ENCODE measurements around the gene PARP2.
"Not testable (repeated sequence)": the region's sequence is repeated elsewhere in the genome, so short reads cannot be mapped to it uniquely, and the experiment has no call there.

PARP2 gene, protein sequence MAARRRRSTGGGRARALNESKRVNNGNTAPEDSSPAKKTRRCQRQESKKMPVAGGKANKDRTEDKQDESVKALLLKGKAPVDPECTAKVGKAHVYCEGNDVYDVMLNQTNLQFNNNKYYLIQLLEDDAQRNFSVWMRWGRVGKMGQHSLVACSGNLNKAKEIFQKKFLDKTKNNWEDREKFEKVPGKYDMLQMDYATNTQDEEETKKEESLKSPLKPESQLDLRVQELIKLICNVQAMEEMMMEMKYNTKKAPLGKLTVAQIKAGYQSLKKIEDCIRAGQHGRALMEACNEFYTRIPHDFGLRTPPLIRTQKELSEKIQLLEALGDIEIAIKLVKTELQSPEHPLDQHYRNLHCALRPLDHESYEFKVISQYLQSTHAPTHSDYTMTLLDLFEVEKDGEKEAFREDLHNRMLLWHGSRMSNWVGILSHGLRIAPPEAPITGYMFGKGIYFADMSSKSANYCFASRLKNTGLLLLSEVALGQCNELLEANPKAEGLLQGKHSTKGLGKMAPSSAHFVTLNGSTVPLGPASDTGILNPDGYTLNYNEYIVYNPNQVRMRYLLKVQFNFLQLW

DNA sequence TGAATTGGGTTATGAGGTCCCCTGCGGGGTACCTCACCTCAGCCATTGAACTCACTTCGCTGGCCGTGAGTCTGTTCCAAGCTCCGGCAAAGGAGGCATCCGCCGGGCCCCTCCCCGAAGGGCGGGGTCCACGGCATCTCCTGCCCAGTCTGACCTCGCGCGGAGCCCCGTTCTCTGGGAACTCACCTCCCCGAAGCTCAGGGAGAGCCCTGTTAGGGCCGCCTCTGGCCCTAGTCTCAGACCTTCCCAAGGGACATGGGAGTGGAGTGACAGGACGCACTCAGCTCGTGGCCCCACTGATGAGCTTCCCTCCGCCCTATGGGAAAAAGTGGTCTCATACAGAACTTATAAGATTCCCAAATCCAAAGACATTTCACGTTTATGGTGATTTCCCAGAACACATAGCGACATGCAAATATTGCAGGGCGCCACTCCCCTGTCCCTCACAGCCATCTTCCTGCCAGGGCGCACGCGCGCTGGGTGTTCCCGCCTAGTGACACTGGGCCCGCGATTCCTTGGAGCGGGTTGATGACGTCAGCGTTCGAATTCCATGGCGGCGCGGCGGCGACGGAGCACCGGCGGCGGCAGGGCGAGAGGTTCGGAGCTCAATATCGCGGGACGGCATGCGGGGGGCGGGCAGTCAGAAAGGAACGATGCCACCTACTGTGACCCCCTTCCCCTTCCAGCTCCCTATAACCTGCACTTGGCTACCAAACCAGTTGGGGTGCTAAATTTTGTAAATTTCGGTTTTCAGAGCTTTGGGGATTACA lies at the start of gene PARP2:
PARP2 (plus strand) TSS at position 544 of the 770 bp plus-strand sequence; CDS start at position 551, 7 bp downstream.
- DNase-seq (ENCODE audit: low read depth, low spot score), result peak; percentile 98

DNA sequence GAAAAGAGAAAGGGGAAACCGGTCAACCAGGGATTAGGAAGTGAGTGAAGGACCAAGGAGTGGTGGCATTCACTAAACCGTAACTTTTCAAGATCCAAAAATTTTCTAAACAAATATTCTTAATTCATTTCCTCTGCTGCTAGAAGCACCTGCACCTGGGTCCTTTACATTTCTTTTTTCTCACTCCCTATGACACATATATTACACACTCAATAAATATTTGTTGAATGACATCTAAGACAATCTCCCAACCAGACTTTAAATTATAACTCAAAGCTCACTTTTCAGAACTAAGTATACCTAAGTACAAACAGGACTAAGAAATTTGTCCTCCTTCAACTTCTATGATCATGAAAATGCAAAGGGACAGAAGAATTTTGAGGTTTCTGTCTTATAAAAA lies 48.8 kb upstream of the PARP2 start:
- DNase-seq (ENCODE audit: low read depth, low spot score), result no peak

DNA sequence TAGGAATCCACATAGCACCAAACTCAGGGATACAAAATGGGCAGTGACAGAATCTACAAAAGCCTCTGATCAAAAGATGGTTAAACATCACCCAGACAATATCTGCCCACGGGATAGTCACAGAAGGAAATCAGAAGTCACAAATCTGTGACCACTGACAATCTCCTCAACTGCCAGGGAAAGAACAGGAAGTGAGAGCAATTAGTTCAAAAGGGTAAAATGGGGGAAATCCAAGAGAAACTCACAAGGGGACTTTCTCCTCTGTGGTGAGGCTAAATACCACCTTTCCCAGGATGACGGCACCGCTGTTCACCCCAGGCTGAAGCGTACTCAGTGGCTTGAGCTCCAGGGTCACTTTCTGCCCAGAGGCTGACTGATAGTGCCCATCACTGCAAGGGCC lies 48.4 kb upstream of the PARP2 start:
- DNase-seq (ENCODE audit: low read depth, low spot score), result no peak

DNA sequence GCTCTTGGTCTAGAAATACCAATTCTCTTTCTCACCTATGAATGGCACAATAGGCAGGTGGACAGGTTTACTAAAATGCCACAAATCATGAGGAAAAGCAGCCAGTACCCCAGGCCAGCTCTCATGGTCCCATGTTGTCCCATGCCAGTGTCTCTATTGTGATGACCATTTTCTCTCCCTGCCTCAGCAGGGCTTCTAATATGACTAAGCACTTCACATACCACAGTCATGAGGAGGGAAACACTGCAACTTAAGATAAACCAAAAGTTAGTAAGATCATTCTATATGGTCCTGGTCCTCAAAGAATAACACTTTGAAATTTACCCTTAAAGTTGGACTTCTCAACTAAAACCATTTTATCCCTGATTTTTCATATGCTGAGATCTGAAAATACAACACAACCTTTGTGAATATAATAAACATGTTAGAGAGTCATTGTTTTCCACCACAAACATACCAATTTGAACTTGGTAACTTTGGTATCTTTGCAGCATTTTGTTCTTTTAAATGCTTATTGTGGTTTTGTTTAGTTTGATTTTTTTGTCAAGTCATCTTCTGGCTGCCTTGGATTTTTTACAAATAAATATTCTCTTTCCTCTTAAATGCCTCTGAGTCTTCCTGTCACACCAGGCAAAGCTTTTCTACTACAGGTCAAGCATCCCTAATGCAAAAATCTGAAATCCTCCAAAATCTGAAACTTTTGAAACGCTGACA lies 41.2 kb upstream of the PARP2 start:
- no peak for DNase-seq (ENCODE audit: low read depth, low spot score)

DNA sequence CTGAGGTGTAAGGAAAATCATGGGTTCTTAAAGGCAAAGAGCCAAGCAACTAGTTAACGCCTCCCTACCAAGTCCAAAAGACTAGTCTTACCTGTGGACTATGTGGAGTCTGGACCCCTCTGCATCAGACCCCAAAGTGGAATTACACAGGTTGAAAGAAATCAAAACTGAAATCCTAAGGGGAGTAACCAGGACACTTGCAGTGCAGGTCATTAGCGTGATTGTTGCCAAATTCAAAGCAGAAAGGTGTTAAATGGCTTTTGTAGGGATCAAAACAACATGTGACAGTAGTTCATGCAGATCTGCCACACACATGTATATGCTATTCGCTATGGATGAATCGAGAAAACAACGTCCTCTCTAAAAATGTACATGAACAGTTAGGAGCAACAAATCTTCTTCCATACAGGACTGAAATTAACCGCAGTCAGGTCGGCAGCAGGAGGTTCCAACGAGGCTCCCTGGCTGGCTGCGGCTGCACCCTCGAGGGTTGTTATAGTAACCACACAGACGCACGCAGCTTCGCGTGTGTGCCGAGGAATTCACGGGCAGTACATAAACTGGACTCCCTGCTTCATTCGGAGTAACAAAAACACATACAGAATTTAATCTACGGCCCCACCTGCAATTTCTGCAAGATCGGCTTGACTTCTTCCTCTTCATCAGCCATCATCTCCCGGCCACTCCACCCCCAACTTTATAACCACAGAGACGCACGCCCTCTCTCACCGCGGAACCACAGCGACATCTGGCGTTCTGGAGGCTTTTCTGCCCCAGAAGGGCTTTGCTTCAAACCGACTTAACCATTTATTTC lies 38.0 kb upstream of the PARP2 start, which contains the start of gene TTC5:
TTC5 (minus strand) TSS at position 687 of the 814 bp plus-strand sequence; CDS start at position 673, 14 bp downstream.
- DNase-seq (ENCODE audit: low read depth, low spot score), result peak; percentile 48

DNA sequence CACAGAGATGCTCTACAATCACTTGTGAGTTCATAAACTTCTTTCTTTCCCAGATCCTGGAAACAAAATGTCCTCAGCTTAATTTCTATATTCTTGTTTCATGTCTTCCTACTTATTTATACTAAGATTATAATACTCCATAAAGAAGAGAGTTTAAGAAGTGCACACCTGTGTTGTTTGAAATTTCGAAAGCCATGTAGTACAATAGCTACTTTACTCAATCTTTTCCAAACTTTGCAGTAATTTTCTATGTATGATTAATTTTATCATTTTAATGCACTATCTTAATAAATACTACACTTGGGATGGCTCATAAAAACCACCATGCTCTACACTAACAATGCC lies 37.4 kb upstream of the PARP2 start:
- no peak for DNase-seq (ENCODE audit: low read depth, low spot score)

DNA sequence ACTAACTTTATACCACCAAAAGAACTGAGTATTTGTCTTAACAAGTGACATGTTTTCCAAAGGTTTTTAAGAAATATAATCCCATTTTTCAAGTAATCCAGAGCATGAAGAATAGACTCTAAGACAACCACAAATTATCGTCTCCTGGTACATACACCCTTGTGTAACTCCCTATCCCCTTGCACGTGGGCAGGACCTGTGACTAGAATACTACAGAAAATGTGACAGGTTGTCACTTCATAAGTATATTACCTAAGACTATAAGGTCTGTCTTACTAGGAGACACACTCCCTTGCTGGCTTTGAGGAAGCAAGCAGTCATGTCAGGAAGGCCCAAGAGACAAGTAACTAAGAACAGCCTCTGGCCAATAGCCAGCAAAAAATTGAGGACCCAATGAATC lies 29.4 kb upstream of the PARP2 start:
- no peak for DNase-seq (ENCODE audit: low read depth, low spot score)

DNA sequence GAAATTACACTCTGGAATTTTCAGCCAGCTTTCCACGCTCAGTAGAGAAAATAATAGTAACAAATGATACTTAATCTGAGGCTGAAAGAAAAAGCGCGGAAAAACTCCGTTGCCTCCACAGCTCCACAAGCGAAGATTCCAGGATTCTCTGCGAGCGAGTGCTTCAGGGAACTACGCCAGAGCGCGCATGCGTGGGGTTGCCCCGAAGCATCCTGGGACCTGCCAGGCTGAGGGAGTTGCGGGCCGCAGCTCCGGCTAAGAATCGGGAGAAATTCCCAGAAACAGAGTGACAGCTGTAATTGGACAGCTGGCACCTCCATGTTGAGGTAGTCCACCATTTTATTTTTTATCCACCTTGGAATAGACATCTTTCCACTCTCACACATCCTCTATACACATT lies 25.7 kb upstream of the PARP2 start:
- DNase-seq (ENCODE audit: low read depth, low spot score), result no peak

DNA sequence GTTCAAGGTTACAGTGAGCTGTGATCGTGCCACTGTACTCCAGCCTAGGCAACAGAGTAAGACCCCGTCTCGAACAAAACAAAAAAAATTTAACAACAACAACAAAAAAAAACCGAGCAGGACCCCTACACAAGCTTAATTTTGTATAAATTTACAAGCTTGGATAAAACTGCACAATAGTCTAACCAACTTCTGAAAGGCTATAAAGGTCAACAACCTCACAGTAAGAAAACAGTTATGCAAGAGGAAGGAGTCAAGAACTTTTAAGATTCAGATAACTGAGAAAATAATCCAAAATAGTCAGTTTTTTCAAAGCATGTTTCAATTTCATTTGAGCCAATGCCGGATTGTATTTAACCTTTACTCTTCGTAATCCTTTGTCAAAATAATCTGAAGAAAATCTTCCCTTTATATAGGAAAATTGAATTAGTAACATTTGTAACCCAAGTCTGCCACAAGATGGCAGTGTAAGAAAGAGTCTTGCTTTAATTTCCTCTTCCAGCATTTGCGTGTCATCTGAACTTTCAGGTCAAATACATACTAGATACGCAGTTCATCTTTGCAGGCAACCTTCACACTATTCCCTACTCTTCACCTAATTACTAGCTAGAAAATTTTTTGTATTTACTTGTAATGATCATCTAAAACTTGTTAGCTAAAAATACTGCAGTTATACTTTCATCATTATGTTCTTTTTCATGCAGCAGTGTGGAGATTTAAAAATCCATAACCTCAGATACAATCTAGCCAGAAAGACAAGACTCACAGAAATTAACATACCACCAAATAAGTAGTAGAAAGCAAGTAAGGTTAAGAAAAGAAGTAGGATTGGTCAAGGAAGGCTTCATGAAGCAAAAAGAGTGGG lies 16.2 kb upstream of the PARP2 start:
- DNase-seq (ENCODE audit: low read depth, low spot score), result peak; percentile 5

DNA sequence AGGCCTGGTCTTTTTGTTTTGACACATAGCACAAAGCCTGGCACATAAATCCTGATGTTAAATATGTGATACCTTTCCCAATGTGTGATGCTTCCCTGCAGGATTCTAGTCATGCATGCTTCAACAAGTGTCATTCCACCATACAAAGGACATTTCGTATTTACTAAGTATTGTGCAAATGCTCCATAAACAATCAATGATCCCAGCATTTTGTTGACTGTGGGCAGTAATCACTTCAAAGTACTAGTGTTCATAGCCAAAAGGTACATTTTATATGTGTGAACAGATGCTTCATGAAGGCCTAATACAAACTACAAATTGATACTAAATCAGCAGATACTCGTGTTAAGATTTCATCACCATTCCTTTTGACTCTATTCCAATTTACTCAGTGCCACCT lies 14.7 kb upstream of the PARP2 start:
- DNase-seq (ENCODE audit: low read depth, low spot score), result no peak

DNA sequence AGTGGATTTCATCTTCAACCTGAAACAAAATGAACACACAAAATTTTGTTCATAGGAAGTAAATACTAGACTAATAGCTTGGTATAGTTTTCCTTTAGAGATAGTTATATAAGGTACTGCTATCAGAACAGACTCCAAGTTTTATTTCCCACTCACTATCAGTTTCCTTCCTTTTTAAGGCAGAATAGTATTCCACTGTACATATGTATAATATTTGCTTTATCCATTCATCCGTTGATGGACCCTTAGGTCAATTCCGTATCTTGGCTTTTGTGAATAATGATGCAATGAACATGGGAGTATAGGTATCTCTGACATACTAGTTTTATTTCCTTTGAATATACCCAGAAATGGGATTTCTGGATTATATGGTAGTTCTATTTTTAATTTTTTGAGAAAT lies 14.1 kb upstream of the PARP2 start:
- no peak for DNase-seq (ENCODE audit: low read depth, low spot score)

DNA sequence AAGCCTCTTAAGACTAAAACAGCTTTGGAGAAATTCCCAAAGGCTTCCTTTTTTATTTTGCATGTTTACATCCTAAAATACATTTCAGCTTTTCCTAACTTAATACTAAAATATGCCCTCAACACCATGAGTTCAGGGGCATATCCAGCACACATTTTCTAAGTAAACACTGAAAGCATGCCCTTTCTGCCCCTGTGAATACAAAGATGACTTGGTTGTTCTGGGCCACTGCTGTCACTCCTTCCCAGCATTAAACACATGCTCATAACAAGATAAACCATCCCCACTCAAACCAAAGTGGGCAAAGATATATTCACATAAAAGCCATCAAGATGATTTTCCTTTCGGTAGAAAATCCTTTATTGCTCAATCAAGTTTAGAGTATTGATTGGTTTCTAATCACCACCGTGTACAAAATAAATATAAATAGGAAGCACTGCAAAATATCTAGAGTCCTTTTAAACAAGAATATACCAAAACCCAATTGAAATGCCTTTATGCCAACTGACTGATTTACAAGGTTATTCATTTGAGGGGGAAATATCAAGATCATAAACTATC lies 12.3 kb upstream of the PARP2 start:
- no peak for DNase-seq (ENCODE audit: low read depth, low spot score)

DNA sequence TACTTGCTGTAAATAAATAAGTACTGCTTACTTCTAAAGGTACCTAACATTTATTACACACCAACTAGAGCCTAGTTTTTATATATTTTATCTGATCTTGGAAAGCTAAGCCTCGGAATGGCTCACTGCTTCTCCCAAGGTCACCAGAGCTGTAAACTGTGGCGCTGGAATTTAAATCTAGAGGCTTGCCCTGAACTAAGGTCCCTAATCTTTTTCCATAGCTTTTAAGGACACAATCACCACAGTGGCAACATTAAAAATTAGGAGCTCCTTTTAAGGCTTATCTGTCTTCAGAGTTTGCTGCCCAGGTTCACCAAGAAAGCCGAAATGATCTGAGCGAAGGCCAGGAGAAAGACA lies 11.0 kb upstream of the PARP2 start:
- no peak for DNase-seq (ENCODE audit: low read depth, low spot score)

DNA sequence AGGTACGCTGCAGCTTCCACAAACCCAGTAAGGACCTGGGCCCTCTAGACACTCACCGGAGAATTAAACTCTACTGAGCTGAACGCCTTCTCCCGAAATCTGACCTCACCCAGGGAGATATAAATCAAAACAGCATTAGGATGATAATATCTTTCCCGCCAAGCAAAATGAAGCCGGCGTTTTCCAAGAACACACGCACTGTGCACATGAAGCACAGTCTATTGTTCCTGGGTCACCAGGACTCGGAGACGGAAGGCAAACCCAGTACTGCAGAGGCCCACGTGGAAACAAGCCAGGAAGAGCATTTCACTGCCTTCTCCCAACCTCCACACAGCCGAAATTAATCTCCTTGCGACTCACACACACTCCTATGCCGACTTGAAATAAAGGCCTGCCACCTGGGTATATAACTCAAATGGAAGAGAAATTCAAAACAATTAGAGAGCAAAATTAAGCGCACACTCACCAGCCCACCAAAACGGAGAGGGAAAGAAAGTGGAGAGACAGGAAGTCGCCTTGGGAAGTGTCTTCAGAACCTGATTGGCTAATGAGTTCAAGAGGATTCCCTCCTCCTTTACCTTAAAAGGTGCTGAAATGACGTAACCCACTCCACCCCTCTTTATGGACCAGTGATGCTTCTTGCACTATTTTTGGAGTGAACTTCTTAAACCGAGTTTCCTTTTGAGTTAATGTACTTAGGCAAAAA lies 10.5 kb upstream of the PARP2 start, which contains the start of gene CCNB1IP1:
CCNB1IP1 (minus strand) TSS at position 492 of the 706 bp plus-strand sequence. CDS start 16,756 bp downstream, outside the sequence.
- DNase-seq (ENCODE audit: low read depth, low spot score), result peak; percentile 87

DNA sequence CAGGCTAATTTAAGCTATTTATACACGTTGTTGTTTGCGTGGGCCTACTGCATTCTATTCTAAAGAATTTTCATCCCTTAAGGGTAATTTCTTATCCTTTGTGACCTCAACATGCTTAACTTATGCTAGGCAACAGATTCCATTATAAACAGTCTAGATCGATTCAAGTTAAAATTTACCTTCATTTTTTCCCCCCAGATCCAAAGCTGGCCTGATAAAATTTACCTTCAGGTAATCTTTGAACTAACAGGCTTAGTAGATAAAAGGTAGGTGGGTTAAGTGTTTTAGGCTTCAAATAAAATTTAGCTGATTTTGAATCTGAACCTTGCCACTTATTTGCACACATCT lies 10.0 kb upstream of the PARP2 start:
- DNase-seq (ENCODE audit: low read depth, low spot score), result no peak

DNA sequence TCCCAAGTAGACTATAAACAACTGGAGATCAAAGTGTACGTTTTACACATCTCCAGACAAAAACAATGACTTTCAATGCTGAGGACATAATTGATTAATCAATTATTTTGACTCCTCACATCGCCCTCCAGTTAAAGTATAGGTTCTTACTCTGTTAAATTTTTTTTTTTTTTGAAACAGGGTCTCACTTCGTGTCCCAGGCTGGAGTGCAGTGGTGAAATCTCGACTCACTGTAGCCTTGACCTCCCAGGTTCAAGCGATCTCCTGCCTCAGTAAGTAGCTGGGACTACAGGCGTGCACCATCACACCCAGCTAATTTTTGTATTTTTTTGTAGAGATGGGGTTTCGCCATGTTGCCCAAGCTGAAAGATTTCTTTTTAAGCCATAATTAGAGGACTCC lies 9.4 kb upstream of the PARP2 start:
- DNase-seq (ENCODE audit: low read depth, low spot score), result no peak

DNA sequence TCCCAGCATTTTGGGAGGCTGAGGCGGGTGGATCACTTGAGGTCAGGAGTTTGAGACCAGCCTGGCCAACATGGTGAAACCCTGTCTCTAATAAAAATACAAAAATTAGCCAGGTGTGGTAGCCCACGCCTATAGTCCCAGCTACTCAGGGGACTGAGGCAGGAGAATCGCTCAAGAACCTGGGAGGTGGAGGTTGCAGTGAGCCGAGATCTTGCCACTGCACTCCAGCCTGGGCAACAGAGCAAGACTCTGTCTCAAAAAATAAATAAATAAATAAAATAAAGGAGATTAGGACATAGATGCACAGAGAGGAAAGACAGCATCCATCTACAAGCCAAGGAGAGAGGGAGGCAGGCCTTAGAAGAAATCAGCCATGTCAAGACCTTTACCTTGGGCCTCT lies 2.4 kb upstream of the PARP2 start:
- not testable (repeated sequence) for DNase-seq (ENCODE audit: low read depth, low spot score)

DNA sequence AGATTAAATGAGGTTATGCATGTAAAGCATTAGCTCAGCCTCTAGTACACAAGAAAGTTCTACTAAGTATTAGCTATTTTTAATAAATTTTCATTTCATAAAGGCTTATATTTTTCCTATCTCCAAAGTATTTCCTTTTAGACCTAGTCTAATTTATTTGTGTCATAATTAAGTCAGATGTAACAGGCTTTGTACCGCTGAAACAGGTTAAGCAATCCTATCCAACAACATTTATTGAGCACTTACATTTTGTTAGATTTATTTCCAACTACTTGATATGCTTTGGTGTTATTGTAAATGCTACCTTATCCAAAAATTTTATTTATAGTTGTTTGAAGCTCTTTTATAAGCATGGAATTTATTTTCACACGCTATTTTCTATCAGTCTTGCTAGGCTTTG lies 1.8 kb upstream of the PARP2 start:
- no peak for DNase-seq (ENCODE audit: low read depth, low spot score)

DNA sequence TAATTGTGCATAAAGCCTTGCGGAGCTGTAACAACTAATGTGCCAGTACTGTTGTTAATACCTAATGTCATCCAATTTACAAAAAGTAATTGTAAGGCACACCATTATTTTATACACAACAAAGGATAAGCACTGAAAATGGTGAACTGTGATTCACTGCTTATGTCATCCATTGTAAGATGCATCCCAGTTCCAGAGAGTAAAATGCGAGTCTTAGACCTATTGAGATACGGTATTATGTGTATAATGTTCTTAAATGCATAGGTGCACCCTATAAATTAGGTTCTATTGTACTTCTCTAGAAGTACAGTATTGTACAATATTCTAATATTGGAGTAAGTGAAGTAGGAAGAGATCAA lies 406 bp downstream of the PARP2 start:
- DNase-seq (ENCODE audit: low read depth, low spot score), result no peak
